Measurements from ENCODE around the gene AGA.

AGA gene

DNA sequence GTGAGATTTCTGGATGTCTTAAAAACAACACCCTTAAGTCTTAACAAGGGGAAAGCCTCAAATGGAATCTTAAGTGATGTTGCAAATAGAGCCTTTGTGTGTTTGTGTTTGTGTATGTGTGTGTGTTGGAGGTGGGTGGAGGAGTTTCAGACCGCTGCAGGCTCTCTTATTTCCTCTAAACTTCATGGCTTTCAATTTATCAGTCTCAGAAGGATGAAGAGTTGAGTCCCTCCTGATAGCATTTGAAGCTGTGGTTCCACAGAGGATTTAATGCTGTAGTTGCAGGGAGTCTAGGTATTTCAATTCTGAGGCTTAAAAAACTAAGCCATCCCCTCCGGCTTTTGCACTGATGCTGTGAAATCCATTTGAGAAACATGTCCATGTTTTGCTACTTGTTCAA, 4.3 kb upstream of the AGA start:
- no peak for DNase-seq (ENCODE audit: low spot score)

DNA sequence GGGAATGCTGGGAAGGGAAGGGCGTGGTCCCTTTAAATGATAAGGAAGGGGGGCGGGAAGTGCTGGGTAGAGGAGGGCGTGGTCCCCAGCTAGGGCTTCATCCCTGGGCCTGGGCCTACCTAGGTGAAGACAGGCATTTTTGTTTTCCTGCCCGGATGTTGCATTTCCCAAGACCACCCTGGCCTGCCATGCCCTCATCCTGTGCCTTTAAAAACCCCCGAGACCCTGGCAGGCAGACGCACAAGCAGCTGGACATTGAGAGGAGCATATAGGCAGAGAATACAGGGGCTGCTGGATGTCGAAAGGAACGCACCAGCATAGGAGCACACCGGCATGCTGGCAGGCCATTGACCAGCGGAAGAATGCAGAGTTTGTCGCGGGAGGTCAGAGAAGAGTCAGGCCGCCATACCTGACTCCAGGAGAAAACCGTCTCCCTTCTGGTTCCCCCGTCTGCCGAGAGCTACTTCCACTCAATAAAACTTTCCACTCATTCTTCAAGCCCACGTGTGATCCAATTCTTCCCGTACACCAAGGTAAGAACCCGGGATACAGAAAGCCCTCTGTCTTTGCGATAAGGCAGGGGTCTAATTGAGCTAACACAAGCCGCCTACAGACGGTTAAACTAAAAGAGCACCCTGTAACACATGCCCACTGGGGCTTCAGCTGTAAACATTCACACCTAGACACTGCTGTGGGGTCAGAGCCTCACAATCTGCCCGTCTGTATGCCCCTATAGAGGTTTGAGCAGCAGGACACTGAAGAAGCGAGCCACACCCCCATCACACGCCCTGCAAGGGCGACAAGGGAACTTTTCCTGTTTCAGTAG, 2.9 kb upstream of the AGA start:
- DNase-seq (ENCODE audit: low spot score) = no peak

DNA sequence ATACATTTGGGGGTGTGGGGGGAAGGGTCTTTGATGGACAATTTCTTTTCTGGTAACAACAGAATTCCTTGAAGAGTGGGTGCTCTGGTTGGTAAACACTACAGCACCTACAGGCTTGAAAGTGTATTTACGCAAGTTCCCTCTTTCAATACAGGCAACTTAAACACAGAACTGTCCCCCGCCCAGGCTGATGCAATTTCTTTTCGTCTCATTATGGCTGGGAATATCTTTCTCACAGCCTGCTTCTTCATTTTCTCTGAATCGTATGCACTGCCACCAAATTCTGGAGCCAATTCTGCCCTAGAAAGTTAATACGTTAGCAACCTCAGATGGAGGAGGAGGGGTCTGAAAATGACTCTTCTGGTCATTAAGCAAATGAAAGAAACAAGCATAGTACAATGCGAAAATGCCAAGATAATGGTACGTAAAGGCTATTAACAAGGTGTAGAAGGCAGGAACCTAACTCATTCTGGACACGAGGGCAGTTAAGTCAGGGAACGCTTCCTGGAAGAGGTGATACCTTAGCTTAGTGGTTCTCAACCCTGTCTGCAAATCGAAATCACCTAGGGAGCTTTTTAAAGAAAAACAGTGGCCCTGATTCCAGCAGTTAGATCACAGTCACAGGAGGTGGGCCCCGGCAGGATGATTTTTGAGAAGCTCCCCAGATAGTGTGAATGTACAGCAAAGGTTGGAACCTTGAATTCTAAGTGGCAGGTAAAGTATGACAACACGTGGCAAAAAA, 1.0 kb downstream of the AGA start:
- DNase-seq (ENCODE audit: low spot score) = peak; percentile 4

DNA sequence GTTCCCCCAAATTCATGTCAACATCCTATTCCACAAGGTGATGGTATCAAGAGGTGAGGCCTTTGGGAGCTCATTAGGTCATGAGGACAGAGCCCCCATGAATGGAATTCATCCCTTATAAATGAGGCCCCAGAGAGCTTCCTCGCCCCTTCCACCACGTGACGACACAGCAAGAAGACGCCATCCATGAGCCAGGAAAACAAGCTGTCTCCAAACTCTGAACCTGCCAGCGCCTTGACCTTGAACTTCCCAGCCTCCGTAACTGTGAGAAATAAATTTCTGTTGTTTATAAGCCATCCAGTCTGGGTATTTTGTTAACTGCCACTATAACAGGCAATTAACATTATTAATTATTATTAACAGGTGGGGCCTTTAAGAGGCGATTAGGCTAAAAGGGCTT, 5.8 kb downstream of the AGA start:
- no peak for DNase-seq (ENCODE audit: low spot score)

DNA sequence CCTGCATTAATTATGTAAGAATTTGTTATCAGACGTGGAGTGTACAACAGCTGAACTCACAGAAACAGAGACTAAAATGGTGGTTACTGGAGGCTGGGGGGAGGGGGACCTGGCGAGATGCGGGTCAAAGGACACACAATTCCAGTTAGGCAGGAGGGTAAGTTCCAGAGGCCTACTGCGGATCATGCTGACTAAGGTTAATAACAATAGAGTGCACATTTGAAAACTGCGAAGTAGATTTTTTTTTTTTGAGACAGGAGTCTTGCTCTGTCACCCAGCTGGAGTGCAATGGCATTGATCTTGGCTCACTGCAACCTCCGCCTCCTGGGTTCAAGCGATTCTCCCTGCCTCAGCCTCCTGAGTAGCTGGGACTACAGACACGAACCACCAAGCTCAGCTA, 7.6 kb downstream of the AGA start:
- DNase-seq (ENCODE audit: low spot score) = no peak

DNA sequence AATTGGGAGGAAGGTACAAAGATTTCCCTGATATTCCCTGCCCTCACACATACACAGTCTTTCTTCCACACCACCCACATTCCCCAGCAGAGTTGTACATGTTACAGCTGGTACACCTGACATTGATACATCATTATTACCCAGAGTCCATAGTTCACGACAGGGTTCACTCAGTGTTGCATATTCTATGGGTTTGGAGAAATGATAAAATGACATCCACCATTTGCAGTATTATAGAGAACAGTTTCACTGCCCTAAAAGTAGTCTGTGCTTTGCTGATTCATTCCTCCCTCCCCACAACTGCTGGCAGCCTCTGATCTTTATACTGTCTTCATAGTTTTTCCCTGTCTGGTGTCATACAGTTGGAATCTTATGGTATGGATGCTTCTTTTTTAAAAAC, 15.0 kb downstream of the AGA start:
- DNase-seq (ENCODE audit: low spot score) = no peak

DNA sequence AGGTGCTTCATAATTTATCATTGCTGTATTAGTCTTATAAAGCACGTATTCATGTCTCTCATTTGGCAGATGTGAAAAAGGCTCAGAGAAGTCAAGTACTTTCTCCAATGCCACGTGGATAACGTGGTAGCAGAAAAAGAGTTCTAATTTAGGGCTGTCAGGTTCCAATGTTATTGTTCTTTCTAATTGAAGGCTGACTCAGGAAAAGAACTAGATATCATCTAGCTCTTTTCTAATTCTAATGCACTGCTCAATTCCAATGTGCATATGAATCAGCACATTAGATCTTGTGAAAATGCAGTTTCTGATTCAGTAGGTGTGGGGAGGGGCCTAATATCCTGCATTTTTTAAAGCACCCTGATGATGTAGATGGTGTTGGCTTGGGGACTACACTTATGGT, 22.8 kb downstream of the AGA start:
- DNase-seq (ENCODE audit: low spot score) = no peak

DNA sequence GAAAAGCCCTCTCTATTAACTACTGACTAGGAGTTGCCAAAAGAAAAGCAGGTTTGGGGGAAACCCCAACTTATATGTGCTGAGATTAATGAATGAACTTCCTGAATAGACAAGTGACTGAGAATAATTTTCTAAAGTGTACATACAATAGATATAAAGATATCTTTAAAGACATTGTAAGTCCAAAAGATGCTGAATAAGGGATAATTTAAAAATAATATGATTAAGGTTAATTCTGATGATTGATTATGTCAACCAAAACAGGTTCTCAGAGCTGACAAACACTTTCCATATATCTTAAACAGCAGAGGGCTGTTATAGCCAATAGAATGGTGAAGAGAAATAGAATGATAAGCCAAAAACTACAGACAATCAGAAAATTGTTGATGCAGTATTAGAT, 28.6 kb downstream of the AGA start:
- no peak for DNase-seq (ENCODE audit: low spot score)

DNA sequence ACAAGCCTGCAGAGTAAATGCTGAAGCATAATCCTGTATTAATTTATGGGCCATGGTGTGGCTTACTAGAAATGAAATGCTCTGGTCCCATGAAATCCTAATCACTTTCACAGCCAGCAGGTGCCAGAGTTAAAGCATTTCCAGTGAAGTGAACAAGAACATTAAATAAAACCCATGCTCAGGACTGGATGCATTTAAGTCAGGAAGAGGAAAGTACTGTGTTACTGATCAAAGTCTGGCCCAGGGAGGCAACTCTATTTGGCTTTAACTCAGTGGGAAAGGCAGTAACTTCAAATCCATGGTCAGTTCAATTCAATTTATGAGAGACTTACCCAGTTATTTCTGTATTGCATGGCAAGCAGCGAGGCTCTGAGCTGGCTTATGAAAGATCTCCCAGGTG, 29.2 kb downstream of the AGA start:
- no peak for DNase-seq (ENCODE audit: low spot score)

DNA sequence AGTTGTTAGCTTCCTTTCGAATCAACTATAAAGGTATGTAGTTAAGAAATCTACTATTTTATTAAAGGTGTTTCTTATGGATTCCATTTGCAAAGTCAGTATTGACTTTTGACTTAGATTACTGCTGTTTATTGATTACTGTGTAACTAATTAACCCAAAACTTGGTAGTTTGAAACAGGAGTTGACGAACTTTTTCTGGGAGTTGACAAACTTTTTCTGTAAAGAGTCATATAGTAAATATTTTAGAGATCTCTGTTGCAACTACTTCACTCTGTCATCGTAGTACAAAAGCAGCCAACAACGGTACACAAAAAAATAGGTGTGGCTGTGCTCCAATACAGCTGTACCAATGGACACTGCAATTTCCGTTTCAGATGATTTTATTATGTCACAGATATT, 30.2 kb downstream of the AGA start:
- no peak for DNase-seq (ENCODE audit: low spot score)

DNA sequence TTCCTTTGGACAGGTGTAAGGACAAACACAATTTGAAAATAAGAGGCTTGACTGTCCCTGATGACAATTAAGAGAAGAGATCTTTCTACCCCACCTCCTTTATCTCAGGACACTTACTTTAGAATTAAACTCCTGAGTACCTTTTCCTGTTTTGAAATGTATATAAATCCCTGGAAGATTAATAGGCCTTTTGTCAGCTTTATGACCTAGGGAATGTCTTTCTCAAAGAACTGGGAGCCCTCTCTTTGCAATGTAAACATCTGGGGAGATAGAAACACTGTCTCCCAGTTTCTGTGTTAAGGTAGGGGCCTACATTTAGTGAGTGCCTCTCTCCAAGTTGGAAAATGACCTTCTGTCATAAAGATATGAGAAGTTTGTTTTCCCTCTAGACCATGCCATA, 31.7 kb downstream of the AGA start:
- DNase-seq (ENCODE audit: low spot score) = no peak

DNA sequence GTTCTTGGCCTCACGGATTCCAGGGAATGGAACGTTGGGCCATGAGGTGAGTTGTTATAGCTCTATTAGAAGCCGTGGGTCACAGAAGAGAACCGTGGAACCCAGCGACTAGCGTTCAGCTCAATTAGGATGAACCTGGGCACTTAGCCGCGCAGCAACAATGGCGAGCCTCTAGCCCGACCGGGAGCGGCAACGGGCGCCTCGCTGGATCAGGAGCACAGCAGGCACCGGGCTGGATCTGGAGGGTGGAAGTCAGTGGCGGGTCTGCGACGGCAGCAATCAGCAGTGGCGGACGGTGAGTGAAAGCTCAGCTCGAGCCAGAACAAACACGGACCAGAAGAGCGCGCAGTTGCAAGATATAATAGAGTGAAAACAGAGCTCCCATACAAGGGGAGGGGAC, 34.2 kb downstream of the AGA start:
- no peak for DNase-seq (ENCODE audit: low spot score)

DNA sequence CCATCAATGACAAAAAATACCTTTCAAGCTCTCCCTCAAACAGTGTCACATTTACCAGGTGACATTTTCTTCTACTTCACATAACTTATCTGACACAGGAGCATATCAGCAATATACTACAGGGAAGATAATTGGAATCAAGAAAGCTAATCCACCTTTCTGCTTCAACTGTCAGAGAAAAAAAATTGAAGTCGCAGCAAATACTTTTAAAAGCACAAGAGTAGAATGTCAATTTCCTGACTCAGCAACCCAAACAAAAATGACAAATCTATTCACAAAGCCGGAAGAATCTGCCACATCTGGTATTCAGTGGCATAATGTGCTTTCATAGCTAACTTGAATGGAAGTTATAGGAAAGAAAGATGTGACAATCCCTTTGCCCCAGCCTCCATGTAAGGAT, 36.7 kb downstream of the AGA start:
- DNase-seq (ENCODE audit: low spot score) = no peak

DNA sequence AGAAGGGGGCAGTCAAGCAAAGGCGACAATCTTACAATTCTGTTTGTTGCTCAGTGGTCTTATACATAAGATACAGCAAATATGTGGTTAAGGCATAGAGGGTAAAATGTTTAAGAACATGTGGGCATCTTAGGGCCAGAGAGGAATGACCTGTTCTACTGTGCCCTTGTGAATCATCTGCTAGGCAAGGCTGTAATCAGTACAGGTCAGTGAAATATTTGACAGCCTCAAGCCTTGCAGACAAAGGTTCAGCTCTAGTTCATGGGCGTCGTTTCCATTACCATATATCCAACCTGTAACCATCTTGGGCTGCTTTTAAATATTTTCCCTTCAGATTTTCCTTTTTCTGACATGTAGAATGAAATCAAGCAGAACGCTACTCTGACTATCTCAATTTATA, 37.3 kb downstream of the AGA start:
- DNase-seq (ENCODE audit: low spot score) = no peak

DNA sequence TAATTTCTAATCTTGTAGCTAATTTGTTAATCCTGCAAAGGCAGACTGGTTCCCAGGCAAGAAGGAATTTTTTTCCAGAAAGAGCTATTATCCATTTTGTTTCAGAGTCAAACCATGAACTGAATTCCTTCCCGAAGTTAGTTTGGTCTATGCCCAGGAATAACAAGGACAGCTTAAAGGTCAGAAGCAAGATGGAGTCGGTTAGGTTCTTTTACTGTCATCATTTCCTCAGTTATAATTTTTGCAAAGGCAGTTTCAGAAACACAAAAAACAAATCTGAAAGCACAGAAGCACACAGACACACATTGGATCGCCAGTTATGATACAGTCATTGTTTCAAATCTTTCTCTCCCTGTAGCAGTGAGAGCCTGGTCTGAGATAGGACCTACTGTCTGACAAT, 37.9 kb downstream of the AGA start:
- DNase-seq (ENCODE audit: low spot score) = no peak

DNA sequence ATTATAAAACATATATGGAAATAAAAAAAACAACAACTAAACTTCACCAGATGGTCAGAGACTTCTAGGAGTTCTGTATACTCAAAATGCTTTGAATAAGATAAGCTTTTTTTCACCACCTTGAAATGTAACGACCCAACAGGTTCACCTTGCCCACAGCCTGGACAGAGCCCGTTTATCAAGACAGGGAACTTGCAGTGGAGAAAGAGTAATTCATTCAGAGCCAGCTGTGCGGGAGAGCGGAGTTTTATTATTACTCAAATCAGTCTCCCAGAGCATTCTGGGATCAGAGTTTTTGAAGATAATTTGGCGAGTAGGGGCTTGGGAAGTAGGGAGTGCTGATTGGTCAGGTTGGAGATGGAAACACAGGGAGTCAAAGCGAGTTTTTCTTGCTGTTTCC, 38.5 kb downstream of the AGA start:
- no peak for DNase-seq (ENCODE audit: low spot score)

DNA sequence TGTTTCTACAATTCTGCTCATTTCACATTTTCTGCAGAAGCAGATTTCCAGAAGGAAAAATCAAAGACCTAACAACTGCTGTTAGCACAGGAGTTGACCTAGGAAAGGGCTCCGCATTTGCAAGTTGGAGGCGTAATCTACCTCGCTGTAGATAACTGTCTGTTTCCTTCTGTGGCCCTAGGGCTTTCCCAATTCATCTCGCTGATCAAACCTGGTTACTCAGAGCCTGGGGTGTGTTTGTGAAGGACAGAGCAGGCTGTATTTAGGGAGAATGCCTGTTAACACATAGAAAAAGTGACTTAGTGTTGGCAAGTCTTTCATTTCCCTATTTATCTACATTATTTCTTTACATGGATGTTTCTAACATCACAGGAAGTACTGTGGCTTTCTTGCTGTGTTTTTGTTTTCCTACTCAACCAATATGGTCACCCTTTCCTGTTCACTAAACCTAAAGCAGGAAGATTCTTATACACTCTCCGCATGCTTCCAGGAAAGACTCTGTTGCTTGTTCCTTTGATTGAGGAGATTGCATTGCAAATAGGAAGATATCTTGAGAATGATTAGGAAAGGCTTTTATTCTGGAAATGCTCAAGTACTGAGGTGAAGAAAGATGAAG, 40.5 kb downstream of the AGA start:
- peak; percentile 1 for DNase-seq (ENCODE audit: low spot score)

DNA sequence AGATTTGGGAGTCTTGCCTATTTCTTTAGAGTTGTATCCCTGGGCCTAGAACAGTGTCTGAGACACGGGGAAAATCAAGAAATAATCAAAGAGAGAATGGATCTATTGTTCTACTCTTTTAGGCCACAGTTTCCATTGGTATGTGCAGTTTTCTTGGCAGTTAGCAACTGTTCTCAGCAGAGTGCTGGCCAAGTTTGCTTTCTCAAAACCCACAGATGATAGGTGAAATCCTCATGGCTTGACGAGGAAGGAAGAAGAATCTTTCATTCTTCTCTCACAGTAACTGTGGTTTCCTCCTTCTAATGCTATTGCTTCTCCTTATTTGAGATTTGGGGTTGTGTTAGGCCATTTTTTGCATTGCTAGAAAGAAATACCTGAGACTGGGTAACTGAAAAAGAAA, 42.2 kb downstream of the AGA start:
- no peak for DNase-seq (ENCODE audit: low spot score)

DNA sequence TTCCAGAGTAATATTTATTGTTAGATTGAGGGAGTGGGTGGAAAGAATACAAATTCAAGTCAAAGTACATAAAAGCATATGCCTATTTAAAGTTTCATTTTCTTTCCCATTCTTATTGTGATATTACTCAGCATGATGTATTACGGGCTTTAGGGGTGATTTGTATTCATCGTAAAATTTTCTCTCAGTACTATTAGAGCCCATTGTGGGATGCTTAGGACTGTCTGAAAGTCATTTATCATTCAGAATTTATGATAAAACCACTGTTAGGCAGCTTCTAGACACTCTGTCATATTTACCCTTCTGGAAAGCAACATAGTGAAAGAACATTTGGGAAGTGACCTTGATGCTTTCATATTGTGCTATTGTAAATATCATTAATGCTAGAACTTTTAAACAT, 45.9 kb downstream of the AGA start:
- DNase-seq (ENCODE audit: low spot score) = no peak

DNA sequence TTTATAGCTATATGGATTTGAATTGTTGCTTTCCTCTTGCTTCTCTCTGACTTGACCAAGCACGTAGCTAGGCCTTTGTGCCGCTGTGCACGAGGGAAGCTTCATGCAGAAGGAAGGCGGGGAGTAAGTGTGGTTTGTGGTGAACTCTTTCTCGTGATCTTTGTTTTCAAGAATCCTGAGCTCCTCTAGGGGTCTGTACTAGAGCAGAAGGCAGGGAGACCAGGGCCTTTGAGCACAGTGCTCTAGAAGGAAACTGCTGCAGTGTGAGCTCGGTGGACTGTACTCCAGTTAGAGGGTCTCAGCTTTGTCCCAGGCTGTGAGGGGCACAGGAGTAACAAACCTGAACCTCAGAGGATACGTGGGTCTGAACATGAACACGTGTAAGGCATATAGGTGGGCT, 49.0 kb downstream of the AGA start:
- peak; percentile 30 for DNase-seq (ENCODE audit: low spot score)

DNA sequence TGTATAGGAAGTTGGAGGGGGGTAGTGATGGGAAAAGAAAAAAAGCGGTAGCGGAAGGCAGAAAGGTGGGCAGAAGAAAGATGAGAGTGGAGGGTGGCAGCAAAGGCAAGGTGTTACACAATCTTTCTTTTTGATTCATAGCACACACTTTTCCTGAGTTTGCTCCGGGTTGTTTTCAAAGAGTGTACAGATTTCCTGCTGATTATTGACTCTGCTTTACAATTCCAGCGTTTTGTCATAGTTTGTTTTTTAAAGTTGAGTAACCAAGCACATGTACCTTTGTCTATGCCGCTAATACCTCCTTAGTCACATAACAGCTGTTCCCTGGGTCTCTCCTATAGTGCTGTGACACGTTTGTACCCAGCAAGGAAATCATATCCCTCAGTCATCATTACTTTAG, 50.3 kb downstream of the AGA start:
- no peak for DNase-seq (ENCODE audit: low spot score)

DNA sequence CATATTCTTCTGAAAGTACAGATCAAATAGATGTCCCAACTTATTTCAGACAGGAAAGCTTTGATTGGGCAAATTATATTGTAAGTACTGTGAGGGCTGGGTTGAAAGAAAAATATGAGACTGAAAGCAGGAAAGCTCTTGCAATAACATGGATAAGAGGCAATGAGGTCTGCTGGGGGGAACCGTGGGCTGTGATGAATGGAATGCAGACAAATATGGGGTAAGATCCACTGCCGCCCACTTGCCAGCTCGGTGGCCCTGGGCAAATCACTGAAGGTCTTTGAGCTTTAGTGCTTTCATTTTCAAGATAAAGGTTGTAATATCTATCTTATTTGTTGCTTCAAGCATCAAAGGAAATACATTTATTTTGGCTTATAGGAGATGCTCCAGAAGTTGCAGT, 51.0 kb downstream of the AGA start:
- no peak for DNase-seq (ENCODE audit: low spot score)

DNA sequence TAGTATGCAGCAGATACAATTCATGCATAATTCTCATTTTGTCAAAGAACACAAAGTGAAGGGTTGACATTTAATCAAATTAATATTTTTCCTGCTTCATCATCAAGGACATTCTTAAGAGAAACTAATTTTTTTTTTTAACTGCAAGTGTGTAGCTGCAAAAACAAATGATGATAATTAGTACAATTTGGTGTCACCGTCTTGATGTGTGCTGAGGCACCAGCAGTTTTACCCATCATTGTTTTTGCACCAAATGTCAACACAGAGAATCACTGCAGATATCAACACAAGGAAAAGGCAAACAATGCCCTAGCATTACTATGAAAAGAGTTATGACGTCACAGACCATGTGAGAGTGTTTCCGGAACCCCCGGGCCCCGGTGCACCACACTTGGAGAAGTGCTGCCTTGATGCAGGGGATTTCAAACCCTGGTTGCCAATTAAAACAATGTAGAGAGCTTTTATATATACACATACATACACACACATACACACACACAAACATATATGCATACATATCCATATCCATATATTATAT, 55.9 kb downstream of the AGA start:
- no peak for DNase-seq (ENCODE audit: low spot score)

Data from CD4-positive, alpha-beta T cell treated with Interleukin-6 at 100 ng/mL for 8 hours (primary cell).